ENCODE results near the gene EFNA4.

EFNA4 gene

DNA sequence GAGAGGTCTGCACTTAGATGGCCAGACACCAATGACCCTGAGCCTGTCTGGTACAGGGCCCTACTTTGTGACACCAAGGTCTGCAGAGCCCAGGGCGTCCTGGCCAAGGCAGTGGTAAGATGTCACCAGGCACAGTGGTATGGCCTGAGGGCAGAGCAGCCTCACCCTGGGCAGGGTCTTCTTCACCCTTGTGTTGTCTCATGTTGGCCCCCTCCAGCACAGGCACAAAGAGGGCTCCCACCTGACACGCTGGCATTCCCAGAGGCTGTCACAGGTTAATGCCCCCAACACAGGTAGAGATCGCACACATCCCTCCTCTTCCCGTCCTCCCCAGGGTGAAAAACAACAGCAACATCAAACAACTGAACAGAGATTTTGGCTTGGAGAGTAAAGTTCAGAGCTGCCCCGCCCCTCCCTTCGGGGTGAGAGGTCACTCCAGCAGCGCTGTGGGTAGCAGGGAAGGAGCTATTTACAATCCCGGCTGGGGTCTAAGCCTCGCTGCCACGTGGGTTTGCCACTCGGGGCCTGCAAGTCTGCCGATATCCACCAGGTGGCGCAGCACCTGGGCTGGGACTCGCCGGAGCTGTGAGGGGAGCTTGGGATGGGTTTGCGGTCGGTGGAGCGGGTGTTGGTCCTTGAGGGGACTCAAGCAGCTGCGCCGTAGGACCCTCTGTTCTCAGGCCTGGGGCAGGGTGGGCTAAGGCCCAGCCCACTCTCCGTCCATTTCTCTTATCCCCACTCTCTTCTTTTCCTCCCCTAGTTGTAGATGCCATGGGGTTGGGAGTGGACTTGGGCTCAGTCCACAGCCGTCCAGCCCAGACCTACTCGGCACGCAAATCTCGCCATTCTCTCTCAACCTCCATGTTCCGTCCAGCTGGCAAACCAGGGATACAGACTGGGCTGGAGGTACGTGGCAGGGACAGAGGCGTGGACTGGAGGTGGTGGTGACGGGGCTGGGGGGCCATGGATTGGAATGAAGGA is 27.8 kb downstream of the EFNA4 start:
- DNase-seq (ENCODE audit: low read depth), result peak; percentile 38
- H3K4me3 ChIP-seq (ENCODE audit: low read length), result no peak overlapping the region; the same call in 1 of the 2 replicates
- TF ChIP-seq, protein P1, sequence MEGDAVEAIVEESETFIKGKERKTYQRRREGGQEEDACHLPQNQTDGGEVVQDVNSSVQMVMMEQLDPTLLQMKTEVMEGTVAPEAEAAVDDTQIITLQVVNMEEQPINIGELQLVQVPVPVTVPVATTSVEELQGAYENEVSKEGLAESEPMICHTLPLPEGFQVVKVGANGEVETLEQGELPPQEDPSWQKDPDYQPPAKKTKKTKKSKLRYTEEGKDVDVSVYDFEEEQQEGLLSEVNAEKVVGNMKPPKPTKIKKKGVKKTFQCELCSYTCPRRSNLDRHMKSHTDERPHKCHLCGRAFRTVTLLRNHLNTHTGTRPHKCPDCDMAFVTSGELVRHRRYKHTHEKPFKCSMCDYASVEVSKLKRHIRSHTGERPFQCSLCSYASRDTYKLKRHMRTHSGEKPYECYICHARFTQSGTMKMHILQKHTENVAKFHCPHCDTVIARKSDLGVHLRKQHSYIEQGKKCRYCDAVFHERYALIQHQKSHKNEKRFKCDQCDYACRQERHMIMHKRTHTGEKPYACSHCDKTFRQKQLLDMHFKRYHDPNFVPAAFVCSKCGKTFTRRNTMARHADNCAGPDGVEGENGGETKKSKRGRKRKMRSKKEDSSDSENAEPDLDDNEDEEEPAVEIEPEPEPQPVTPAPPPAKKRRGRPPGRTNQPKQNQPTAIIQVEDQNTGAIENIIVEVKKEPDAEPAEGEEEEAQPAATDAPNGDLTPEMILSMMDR (conservative IDR thresholded peaks at IDR 0.05; ENCODE audit: low read length), result peak; percentile 89

DNA sequence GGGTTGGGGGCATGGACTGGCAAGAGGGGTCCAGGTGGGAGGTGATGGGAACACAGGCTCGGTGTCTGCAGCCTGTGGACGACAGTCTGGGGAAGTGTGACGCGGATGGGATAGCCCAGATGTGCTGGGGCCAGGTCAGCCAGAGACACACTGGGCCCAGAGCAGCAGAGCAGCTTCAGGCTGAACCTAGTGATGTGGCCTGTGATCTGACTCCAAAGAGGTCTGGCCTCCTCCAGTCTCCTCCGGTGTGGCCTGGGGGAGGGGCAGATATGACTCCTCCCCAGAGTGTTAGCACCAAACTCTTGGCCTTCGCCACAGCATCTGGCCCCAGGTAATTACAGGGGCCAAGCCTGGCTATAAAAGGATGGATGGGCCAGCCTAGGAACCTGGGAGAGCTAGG is 28.6 kb downstream of the EFNA4 start:
- DNase-seq (ENCODE audit: low read depth), result no peak
- no peak overlapping the region for H3K4me3 ChIP-seq (ENCODE audit: low read length)
- TF ChIP-seq, protein P1 (conservative IDR thresholded peaks at IDR 0.05; ENCODE audit: low read length), result no peak

DNA sequence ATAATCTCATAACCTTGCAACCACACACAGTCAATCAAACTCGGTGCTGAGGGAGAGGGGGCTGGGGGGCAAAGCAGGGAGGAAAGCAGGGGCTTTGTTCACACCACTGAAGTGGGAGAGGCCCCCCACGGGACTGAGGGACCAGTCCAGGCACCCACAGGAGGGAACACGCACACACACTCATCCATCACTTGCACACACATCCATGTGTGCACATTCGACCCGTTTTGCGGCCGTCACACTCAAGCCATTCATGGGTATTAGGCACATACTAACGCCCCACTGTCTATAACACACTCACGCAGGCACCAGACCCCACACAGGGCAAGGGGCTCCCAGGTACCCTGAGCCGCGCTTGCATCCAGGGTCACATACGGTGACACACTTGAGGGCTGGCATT is 29.1 kb downstream of the EFNA4 start:
- H3K4me3 ChIP-seq (ENCODE audit: low read length), result no peak overlapping the region
- DNase-seq (ENCODE audit: low read depth), result no peak
- TF ChIP-seq, protein P1 (conservative IDR thresholded peaks at IDR 0.05; ENCODE audit: low read length), result no peak

DNA sequence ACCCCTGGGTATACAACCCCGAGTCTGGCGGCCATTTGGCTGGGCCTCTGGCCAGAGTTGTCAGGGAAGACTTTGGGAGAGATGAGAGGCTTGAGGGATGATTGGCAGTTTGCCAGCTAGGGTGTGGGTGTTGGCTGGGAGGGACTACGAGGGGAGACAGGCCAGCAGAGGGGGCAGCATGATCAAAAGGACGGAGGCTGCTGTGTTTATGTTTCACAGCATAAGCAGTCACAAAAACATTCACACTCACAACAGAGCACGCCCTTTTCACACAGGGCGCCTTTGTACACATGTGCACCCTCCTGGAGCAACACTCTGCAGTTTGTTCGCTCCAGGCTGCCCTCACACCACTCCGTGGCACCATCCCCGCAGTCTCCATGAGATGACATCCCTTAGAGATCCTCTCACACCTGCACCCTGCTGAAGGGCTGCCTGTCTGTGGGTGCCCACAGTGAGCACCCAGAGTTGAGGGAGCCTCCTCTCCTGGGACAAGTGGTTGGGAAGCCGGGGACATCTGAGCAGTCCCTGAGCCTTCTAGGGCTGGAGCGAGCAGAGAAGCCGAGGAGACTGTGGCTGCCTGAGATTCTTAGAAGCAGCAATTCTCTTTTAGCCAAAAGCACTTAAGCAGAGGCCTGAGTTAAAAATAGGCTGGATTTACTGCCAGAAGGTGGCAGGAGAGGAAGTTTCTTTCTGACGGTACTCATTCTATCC is 30.5 kb downstream of the EFNA4 start:
- TF ChIP-seq, protein P1 (conservative IDR thresholded peaks at IDR 0.05; ENCODE audit: low read length), result peak; percentile 55
- DNase-seq (ENCODE audit: low read depth), result peak; percentile 41
- no peak overlapping the region for H3K4me3 ChIP-seq (ENCODE audit: low read length)

DNA sequence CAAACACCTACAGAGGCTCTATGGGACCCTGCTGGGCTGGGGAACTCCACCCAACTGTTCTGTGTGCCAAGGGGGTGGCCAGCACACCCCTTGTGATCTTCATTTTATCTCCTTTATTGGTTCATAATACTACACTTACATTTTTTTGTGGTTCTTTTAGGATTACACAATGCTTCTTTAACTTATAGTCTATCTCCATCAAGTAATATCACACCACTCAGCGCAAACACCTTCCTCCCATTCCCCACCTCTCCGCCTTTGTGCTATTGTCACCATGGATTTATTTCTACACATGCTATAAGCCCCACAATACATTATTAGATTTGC is 31.0 kb downstream of the EFNA4 start:
- H3K4me3 ChIP-seq (ENCODE audit: low read length), result no peak overlapping the region
- TF ChIP-seq, protein P1 (conservative IDR thresholded peaks at IDR 0.05; ENCODE audit: low read length), result no peak
- DNase-seq (ENCODE audit: low read depth), result no peak

DNA sequence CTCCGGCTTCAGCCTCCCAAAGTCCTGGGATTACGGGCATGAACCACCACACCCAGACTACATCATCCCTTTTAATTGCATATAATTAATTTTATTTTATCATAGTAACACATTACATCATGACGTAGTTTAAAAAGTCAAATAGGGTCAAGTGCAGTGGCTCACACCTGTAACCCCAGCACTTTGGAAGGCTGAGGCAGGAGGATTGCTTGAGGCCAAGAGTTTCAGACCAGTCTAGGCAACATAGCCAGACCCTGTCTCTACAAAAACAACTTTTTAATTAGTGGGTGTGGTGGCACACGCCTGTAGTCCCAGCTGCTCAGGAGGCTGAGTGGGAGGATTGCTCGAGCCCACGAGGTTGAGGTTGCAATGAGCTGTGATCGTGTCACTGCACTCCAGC is 35.8 kb downstream of the EFNA4 start:
- H3K4me3 ChIP-seq (ENCODE audit: low read length), result no peak overlapping the region
- TF ChIP-seq, protein P1 (conservative IDR thresholded peaks at IDR 0.05; ENCODE audit: low read length), result no peak

More for the DNA sequence above, 35.8 kb downstream of the EFNA4 start:
- no peak for DNase-seq (ENCODE audit: low read depth)
